Lower lobe of right lung (tissue), 2 donors: Measurements from ENCODE around the gene EDN3. TPM values are rescaled to one million over a fixed set of nuclear protein-coding genes. Genes with fewer than 3 reads are reported as not detected.

Experiments used
- ATAC-seq, 2 donors: fragments of 200-7000 bp; cut with Tn5 transposase; one replicate each; pipeline ENCODE4 v1.9.1; 2020 to 2022; ENCODE audit warnings: mild to moderate bottlenecking in 2 of 2, moderate library complexity in 2 of 2
- DNase-seq: peaks from one replicate; pipeline ENCODE4 v3.0.0-alpha.2; 2020
- H3K27ac ChIP-seq: fragments of 200-600 bp; one replicate; pipeline ENCODE4 v1.8.0; 2022
- H3K27me3 ChIP-seq: fragments of 200-600 bp; one replicate; pipeline ENCODE4 v1.8.0; 2022; ENCODE audit warnings: low read depth
- H3K36me3 ChIP-seq: fragments of 200-600 bp; one replicate; pipeline ENCODE4 v1.8.0; 2022; ENCODE audit warnings: mild to moderate bottlenecking
- H3K4me1 ChIP-seq: fragments of 200-600 bp; one replicate; pipeline ENCODE4 v1.8.0; 2022
- H3K4me3 ChIP-seq: fragments of 200-600 bp; one replicate; pipeline ENCODE4 v1.8.0; 2022; ENCODE audit warnings: mild to moderate bottlenecking
- H3K9me3 ChIP-seq: fragments of 200-600 bp; one replicate; pipeline ENCODE4 v1.8.0; 2022
- CTCF ChIP-seq: fragments of 200-600 bp; IDR thresholded peaks from one replicate; pipeline ENCODE4 v1.8.0; 2022; ENCODE audit warnings: antibody characterized with exemption, mild to moderate bottlenecking
- intact Hi-C: fragments of 100-400 bp; cut with DNase I; formaldehyde crosslinking; loops from one replicate; pipeline ENCODE4 v1.11.0; 2022
- total RNA-seq: library from RNA; stranded (reverse); fragmentation: NEBNext Ultra II Directional; extraction: Animal tissue kit (Norgen Biotek cat#: 25700); gene quantifications from one replicate; pipeline ENCODE4 v1.2.1, GENCODE V29; 2021
- donor health status: DM: no; HTN: yes; CAD: no; lungs with severe emphysema.

EDN3 gene
- total RNA-seq, 1 donor from 2014 or later, result 0.27 TPM

GRCh38 chr20:59371431-59371830 lies 71.0 kb downstream of the EDN3 start:
- intact Hi-C loops, result no loop called here
- Histone ChIP-seq H3K9me3 (no peaks in the 10 kb centered on the region), H3K36me3 (no peaks in the 10 kb centered on the region), H3K4me3 (no peak overlapping the region), H3K4me1 (no peaks in the 10 kb centered on the region), H3K27ac (no peak overlapping the region), H3K27me3 (no peaks in the 10 kb centered on the region)
- ATAC-seq, result no peak
- TF ChIP-seq CTCF, result no peak
- no peak for DNase-seq

GRCh38 chr20:59374261-59374660 lies 73.8 kb downstream of the EDN3 start:
- no peak for TF ChIP-seq CTCF
- intact Hi-C loops, result no loop called here
- no peaks in the 10 kb centered on the region for H3K4me1 ChIP-seq
- no peaks in the 10 kb centered on the region for H3K9me3 ChIP-seq
- DNase-seq (no peak), ATAC-seq (no peak)
- H3K36me3 ChIP-seq, result no peaks in the 10 kb centered on the region
- H3K27me3 ChIP-seq, result no peaks in the 10 kb centered on the region
- H3K27ac ChIP-seq, result no peak overlapping the region
- no peak overlapping the region for H3K4me3 ChIP-seq

- Histone ChIP-seq H3K4me1 (no peaks in the 10 kb centered on the region), H3K27me3 (no peaks in the 10 kb centered on the region), H3K27ac (no peak overlapping the region), H3K36me3 (no peaks in the 10 kb centered on the region), H3K9me3 (no peaks in the 10 kb centered on the region), H3K4me3 (no peak overlapping the region)
- no peak for ATAC-seq
- intact Hi-C loops, result no loop called here
- DNase-seq, result no peak
- TF ChIP-seq CTCF, result no peak
Observed at GRCh38 chr20:59375541-59375940, 75.1 kb downstream of the EDN3 start.

Other genes with a start within 250 kb of the EDN3 start
- 1.0 TPM for gene ZNF831, start 136.8 kb upstream of the EDN3 start, total RNA-seq